ENCODE data around the gene KCNK6.

The KCNK6 gene

DNA sequence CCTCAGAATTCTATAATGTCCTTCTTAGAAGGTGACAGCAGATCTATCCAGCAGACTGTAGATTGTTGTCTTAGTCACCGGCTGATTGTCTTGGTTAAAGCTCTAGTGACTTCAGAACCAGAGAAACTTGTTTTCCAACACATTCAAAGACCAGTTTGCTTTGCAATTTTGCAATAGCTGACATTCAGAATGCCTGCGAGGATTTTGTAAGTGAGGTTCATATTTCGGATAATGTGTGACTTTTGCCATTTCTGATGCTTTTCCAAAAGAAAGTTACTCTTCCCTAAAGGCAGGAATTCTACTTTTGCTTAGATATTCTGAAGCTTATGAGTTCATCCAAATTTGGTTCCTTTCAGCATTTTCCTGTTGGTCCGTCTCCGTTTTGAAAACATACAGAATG, 42.1 kb upstream of the KCNK6 start:
- Histone ChIP-seq H3K27me3 (no peaks in the 10 kb centered on the region), H3K9me3 (no peaks in the 10 kb centered on the region), H3K4me1 (peaks cover 0 to 51% (median 33%) of the 10 kb centered on the region in 4 donors), H3K27ac (peak overlapping the region; percentile 81 to 83), H3K4me3 (peak overlapping the region in 1 of 2 donors; percentile 10), H3K36me3 (no peaks in the 10 kb centered on the region)
- intact Hi-C loops (cut with DNase I; ENCODE audit: low total_unique reads), result no loop called here
- no peak for DNase-seq
- TF ChIP-seq CTCF (IDR thresholded peaks at IDR 0.05), result no peak

- DNase-seq, result peak in 1 of 2 donors; percentile 59
- H3K9me3 ChIP-seq, result no peaks in the 10 kb centered on the region
- intact Hi-C loops (cut with DNase I; ENCODE audit: low total_unique reads), result no loop called here
- no peaks in the 10 kb centered on the region for H3K36me3 ChIP-seq
- H3K4me1 ChIP-seq, result peaks cover 0 to 51% (median 33%) of the 10 kb centered on the region in 4 donors
- no peaks in the 10 kb centered on the region for H3K27me3 ChIP-seq
- H3K27ac ChIP-seq, result peak overlapping the region; percentile 81 to 83
- peak overlapping the region in 1 of 2 donors; percentile 10 for H3K4me3 ChIP-seq
- no peak for TF ChIP-seq CTCF (IDR thresholded peaks at IDR 0.05)
Observed at GRCh38 chr19:38277969-38278680, 41.5 kb upstream of the KCNK6 start.

DNA sequence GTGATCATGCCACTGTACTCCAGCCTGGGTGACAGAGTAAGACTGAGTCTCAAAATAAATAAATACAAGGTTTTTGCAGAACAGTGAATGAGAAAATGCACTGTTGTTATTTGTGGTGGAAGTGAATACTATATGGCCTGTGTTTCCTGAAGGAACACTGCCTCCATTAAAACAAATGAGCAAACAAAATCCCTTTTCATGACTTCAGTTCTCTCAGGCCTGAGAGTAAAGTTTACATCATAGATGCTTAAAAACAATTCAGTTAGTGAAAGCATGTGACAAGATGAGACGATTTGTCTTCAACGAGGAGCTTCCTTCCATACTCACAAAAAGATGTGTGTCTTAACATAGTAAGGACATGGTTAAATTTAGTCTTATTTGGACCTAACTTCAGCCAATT, 40.9 kb upstream of the KCNK6 start:
- Histone ChIP-seq H3K36me3 (no peaks in the 10 kb centered on the region), H3K27ac (peak overlapping the region; percentile 81 to 83), H3K9me3 (no peaks in the 10 kb centered on the region), H3K4me1 (peaks cover 0 to 51% (median 30%) of the 10 kb centered on the region in 4 donors), H3K27me3 (no peaks in the 10 kb centered on the region), H3K4me3 (no peak overlapping the region)
- no peak for TF ChIP-seq CTCF (IDR thresholded peaks at IDR 0.05)
- intact Hi-C loops (cut with DNase I; ENCODE audit: low total_unique reads), result no loop called here
- DNase-seq, result no peak

GRCh38 chr19:38280030-38280921, 39.4 kb upstream of the KCNK6 start:
- H3K9me3 ChIP-seq, result no peaks in the 10 kb centered on the region
- DNase-seq, result no peak
- H3K4me3 ChIP-seq, result no peak overlapping the region
- intact Hi-C loops (cut with DNase I; ENCODE audit: low total_unique reads), result no loop called here
- H3K4me1 ChIP-seq, result peaks cover 0 to 39% (median 23%) of the 10 kb centered on the region in 4 donors
- no peak for TF ChIP-seq CTCF (IDR thresholded peaks at IDR 0.05)
- no peaks in the 10 kb centered on the region for H3K27me3 ChIP-seq
- H3K27ac ChIP-seq, result no peak overlapping the region
- H3K36me3 ChIP-seq, result peaks cover 0 to 3% (median 0%) of the 10 kb centered on the region in 3 donors

GRCh38 chr19:38281811-38282566, 37.7 kb upstream of the KCNK6 start:
- no peaks in the 10 kb centered on the region for H3K27me3 ChIP-seq
- no peak overlapping the region for H3K27ac ChIP-seq
- no peak for TF ChIP-seq CTCF (IDR thresholded peaks at IDR 0.05)
- no peak overlapping the region for H3K4me3 ChIP-seq
- no peak for DNase-seq
- intact Hi-C loops (cut with DNase I; ENCODE audit: low total_unique reads), result no loop called here
- H3K4me1 ChIP-seq, result peaks cover 0 to 22% (median 16%) of the 10 kb centered on the region in 4 donors
- H3K36me3 ChIP-seq, result peaks cover 0 to 6% (median 0%) of the 10 kb centered on the region in 3 donors
- H3K9me3 ChIP-seq, result no peaks in the 10 kb centered on the region

Data from tibial artery (tissue), 4 donors.